ENCODE data around the gene MOXD1.
"Not testable (repeated sequence)": the region's sequence is repeated elsewhere in the genome, so short reads cannot be mapped to it uniquely, and the experiment has no call there.

Gene MOXD1

DNA sequence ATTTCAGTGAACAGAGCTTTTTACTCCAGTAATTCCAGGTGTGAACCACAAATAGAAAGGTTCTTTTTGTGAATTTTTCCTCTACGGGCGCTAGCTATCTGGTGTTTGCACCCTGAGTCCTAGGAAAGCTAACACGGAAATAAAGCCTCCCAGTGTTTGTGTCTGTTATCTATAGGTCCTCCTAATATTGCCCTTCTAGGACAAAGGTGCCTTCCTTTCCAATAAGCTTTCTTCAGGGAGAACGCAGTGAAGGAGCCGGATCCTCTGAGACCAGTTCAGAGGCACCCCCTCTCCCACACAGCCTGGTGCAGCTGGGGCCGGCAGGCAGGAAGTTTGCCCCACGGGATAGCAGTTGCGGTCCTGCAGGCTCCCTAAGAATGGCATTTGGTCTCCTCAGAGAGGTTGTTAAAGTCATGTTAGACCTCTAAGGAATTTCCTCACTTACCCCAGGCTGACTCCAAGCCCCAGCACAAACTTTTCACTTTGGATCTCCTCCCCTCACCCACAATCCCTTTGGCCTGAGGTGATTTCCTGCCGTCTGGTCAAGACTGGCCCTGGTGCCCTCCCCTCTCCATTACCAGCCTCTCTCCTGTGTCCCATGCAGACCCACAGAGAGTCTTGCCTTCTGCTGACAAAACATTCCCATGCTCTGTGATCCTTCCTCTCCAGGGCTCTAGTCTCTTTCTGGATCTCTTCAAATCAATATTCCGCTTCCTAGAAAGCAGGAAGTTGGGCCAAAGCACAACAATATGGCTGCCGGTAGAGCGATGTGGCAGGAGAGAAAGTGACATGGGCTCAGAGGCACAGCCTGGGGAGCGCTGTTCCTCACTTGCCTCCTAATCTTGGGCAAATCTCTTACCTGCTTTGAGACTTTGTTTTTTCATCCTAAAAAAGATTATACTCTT is 126.0 kb downstream of the MOXD1 start:
- no peak for DNase-seq

DNA sequence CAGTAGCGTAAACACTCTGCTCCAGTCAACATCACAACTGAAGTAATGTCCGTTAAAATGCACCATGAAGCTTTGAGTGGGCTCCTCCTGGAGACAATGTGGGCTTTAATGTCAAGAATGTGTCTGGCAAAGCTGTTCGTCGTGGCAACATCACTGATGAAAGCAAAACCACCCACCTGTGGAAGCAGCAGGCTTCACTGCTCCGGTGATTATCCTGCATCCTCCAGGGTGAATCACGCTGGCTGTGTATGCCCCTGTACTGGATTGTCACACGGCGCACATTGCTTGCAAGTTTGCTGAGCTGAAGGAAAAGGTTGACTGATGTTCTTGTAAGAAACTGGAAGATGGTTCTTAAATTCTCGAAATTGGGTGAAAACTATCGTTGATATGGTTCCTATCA is 128.5 kb downstream of the MOXD1 start:
- DNase-seq, result no peak

DNA sequence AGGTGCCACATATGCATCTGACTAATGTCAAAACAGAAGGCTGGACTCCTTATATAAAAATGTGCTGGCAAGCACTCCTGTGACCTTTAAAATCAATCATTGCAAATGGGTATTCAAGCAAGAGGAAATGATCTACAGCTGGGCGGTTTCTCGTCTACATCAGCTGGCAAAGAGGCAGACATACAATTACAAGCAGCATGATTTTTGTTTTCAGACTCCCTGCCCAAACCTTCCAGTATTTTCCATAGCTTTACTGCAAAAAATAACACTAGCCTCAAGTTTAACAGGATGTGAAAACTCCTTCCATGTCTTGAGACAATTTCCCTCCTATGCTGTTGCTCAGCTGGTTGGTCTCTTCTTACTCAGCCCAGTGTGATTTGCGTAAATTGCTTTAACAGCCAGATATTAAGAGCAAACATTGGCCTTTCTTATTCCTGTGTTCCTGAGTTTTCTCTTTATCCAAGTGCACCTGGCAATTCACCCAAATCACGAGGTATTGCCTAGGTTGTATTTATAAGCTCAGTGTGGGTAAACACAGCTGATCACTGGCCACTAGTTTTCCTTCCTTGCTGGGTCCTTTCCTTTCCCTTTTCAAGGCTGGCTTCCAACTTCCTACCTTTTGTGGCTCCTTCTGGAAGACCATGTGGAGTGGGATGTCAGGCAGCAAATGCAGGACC is 130.4 kb downstream of the MOXD1 start:
- no peak for DNase-seq

- not testable (repeated sequence) for DNase-seq
These were observed 132.6 kb downstream of the MOXD1 start for GRCh38 chr6:132268666-132269065.

- no peak for DNase-seq
These were observed 133.1 kb downstream of the MOXD1 start for GRCh38 chr6:132268209-132268608.

DNA sequence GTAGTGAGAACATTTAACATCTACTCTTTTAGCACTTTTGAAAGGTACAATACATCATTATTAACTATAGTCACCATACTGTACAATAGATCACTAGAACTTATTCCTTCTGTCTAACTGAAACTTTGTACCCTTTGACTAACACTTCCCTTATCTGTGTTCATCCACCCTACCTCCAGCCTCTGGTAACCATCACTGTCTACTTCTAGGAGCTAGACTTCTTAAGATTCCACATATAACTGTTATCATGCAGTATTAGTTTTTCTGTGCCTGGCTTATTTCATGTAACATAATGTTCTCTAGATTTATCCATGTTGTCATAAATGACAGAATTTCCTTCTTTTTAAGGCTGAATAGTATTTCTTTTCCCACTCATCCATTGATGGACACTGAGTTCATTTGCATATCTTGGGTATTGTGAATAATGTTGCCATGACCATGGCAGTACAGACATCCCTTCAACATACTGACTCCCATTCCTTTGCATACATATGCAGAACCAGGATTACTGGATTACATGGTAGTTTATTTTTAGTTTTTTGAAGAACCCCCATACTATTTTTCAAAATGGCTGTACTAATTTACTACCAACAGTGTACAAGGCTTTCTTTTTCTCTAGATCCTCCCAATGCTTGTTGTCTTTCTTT is 135.7 kb downstream of the MOXD1 start:
- DNase-seq, result no peak

- DNase-seq, result no peak
These were observed 137.2 kb downstream of the MOXD1 start for GRCh38 chr6:132264021-132264500.

DNA sequence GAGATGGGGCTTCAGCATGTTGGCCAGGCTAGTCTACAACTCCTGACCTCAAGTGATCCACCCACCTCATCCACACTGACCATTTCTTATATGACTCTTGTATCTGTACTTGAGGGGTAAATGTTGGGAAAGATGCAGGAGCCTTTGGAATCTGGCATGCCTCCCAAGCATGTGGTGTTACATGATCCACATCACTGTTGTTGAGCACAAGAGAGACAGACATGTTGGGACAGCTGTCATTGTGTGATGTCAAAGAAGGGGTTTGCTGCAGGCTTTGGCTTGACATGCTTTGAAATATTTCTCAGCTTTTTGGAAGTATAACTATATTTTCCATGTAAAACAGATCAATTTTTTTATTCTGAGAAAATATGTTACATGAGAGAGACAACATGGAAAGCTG is 139.9 kb downstream of the MOXD1 start:
- DNase-seq, result no peak

DNA sequence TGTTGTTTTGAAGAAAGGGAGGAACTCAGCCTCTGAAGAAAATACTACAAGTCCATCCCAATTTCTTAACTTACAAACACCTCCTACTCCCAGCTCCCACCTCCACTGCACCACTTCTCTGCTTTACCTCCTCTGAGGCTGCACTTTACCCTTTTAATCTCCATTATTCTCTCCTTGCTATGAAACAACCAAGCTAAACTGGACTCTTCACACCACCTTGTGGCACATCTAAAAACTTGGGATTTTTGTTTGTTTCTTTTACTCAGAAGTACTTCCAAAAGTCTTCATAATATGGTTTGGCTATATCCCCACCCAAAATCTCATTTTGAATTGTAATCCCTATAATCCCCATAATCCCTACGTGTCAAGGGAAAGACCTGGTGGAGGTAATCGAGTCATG is 142.2 kb downstream of the MOXD1 start:
- no peak for DNase-seq

- DNase-seq, result no peak
These were observed 143.7 kb downstream of the MOXD1 start for GRCh38 chr6:132257561-132257960.

DNA sequence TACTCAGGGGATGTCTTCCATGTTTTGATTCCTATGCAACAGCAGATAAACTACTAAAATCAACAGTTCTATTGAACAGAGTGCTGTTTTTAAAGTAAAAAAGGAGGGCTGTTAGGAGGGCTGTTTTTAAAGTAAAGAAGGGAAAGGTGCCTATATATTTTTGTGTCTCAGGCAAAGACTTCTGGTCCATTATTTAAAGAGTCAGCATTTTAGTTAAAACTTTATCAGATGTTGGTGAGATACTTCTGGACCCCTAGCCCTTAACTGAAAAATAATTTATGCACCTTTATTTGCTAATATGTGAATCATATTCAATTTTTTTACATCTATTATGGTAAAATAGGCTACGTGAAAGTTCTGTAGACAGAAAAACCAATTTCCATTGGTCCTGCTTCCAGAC is 144.8 kb downstream of the MOXD1 start:
- DNase-seq, result no peak

DNA sequence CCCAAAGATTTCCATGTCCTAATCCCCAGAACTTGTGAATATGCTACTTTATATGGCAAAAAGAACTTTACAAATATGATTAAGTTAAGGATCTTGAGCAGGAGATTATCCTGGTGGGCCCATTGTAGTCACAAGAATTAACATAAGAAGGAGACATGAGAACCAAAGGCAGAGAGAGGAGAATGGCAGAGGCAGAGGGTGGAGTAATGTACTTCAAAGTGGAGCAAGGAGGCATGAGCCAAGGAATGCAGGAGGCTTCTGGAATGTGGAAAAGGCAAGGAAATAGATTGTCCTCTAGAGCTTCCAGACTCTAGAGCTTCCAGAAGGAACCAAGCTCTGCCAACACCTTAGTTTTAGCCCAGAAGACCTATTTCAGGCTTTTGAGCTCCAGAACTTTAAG is 147.4 kb downstream of the MOXD1 start:
- no peak for DNase-seq

DNA sequence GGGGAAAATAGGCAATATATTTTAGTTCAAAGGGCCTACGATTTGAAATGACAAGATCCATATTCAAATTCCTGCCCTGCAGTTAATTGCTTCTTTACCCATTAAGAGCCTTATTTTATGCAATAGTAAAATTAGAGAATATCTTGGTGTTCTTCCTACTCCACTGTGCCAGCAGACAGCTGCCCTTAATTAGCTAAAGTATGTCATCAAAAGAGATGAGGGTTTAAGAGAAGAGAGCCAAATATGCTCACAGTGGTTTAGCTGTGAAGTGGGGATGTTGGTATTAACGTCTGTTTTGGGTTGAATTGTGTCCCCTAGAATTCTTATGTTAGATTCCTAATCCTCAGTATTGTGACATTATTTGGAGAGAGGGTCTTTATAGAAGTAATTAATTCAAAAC is 148.1 kb downstream of the MOXD1 start:
- no peak for DNase-seq

GRCh38 chr6:132252113-132252512 is 149.2 kb downstream of the MOXD1 start:
- DNase-seq, result no peak

- no peak for DNase-seq
These were observed 149.6 kb downstream of the MOXD1 start for GRCh38 chr6:132251711-132252110.

GRCh38 chr6:132247381-132248159 is 153.7 kb downstream of the MOXD1 start:
- no peak for DNase-seq

DNA sequence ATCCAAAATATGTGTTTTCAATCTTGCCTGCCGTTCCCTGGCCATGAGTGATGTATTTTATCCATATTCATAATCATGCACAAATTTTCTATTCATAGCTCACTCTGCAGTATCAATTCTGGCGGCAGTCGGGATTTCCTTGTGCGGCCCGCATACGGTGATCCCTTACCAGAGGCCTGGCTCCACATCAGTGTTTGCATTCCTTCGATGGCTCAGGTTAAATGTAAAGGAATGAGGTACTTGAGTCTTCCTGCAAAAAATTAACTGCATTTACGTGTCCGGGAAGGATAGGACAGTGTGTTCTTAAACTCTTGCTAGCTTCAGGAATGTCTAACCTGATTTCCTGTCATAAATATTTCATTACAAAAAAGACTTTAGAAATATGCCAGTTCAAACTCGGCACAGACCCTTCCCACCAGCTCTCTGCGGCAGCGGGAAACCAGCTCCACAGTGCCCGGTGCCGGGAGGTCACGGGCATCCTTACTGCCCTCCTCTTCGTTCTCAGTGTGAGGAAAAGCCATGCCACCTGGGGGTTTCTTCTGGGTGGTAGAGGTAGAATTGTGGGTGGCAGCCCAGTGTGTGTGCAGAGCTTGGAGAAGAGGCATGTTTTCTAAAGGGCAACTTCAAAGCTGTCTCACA is 154.5 kb downstream of the MOXD1 start:
- no peak for DNase-seq

DNA sequence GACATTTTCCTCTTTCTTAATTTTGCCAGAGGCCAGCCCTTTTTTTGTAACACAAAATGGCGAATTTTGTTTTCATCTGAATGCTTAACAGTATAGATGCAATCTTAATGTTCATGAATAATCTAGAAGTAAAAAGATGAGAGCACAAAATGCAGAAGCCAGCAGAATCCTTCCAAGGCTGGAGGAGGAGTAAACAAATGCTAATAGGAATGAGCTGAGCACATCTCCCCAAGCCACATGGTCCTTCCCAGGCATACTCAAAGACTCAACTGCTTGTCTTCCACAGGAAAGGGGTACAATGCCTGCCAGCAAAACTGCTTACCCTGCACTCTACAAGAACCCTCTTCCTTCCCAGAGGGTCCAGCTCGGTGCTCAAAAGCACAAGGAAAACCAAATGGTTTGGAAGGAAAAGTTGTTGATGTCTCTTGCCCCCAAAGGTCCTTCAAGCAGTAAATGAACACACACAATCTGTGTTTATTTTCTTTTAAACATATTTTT is 155.1 kb downstream of the MOXD1 start:
- DNase-seq, result no peak

Measured in activated T-cell treated with anti-CD3 and anti-CD28 coated beads, Interleukin-2, amount 50 U/mL, for 1 hour (primary cell).